Measurements from ENCODE around the gene FCN1. TPM values are rescaled to one million over a fixed set of nuclear protein-coding genes. Genes with fewer than 3 reads are reported as not detected.

FCN1 gene
- total RNA-seq, 1 donor from 2014 or later, result not detected

DNA sequence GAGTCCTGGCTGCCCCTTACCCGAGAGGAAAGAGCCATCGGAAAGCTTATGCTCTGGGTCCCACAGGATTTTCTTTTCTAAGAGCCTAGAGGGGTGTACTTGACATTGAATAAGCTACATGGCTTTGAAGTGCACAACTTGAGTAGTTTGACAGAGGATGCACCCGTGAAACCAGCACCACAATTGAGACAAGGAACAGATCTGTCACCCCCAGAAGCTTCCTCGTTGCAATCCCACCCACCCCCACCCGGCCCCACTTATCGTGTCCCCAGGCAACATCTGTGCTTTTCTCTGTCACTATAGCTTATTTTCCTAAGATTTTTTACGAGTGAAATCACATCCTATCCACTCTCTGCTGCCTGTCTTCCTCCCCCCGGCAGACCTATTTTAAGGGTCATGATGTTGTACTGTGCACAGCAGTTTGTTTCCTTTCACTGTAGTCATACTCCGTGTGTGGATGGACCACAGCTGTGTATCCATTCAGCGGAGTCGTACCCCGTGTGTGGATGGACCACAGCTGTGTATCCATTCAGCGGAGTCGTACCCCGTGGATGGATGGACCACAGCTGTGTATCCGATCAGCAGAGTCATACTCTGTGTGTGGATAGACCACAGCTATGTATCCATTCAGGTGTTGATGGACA lies 45.9 kb downstream of the FCN1 start:
- H3K4me1 Mint-ChIP-seq (ENCODE audit: unreplicated experiment), result no peaks in the 10 kb centered on the region
- no peaks in the 10 kb centered on the region for H3K36me3 Mint-ChIP-seq (ENCODE audit: low read depth, unreplicated experiment)

DNA sequence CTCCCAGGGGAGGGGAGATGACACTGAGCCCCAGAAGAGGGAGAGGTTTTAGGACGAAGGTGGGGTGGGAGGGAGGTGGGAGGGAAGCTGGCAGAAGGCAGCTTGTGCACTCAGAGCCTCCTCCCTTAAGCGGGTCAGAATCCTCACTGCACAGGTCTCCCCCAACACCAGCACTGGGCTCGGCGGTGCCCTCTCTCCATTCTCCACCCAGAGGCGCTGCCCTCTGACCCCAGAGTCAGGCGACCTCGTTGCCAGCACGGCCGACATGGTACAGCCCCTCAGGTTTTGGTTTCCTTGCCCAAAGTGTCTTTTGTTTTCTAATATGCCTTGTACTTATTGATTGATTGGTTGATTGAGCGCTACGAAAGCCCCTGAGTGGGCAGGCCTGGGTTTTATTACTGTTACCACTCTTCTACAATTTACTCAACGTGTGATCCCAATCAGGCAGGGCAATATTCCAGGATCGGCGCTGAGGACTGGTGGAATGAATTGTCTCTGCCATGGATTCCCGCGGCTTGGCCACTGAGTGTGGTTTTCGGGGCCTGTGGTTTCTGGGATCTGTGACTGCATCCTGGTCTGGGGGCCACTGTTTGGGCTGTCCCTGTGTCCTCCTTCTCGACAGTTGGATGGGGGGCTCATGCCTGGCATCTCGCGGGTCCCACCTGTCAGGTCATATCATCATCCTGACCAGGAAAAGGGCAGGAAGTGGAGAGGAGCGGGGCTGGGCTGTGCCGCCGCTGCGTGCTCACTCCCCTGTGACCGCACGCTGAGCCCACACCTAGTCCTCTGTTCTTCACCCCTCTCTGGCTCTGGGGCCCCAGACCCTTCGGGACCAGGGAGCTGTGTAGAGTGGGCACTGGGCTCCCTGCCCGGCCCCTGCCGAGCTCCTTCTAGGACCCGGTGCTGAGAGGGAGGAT lies 46.7 kb downstream of the FCN1 start:
- DNase-seq (ENCODE audit: low spot score), result no peak
- H3K36me3 Mint-ChIP-seq (ENCODE audit: low read depth, unreplicated experiment), result no peaks in the 10 kb centered on the region

More for the DNA sequence above, 45.9 kb downstream of the FCN1 start:
- H3K4me3 Mint-ChIP-seq (ENCODE audit: unreplicated experiment), result no peak overlapping the region
- no peak overlapping the region for H3K27ac Mint-ChIP-seq (ENCODE audit: unreplicated experiment)
- peaks cover 3% of the 10 kb centered on the region for H3K27me3 Mint-ChIP-seq (ENCODE audit: unreplicated experiment)
- DNase-seq (ENCODE audit: low spot score), result no peak
- no peaks in the 10 kb centered on the region for H3K9me3 Mint-ChIP-seq (ENCODE audit: unreplicated experiment)
- TF ChIP-seq, protein P1, sequence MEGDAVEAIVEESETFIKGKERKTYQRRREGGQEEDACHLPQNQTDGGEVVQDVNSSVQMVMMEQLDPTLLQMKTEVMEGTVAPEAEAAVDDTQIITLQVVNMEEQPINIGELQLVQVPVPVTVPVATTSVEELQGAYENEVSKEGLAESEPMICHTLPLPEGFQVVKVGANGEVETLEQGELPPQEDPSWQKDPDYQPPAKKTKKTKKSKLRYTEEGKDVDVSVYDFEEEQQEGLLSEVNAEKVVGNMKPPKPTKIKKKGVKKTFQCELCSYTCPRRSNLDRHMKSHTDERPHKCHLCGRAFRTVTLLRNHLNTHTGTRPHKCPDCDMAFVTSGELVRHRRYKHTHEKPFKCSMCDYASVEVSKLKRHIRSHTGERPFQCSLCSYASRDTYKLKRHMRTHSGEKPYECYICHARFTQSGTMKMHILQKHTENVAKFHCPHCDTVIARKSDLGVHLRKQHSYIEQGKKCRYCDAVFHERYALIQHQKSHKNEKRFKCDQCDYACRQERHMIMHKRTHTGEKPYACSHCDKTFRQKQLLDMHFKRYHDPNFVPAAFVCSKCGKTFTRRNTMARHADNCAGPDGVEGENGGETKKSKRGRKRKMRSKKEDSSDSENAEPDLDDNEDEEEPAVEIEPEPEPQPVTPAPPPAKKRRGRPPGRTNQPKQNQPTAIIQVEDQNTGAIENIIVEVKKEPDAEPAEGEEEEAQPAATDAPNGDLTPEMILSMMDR (IDR thresholded peaks at IDR 0.05; ENCODE audit: unreplicated experiment), result no peak

DNA sequence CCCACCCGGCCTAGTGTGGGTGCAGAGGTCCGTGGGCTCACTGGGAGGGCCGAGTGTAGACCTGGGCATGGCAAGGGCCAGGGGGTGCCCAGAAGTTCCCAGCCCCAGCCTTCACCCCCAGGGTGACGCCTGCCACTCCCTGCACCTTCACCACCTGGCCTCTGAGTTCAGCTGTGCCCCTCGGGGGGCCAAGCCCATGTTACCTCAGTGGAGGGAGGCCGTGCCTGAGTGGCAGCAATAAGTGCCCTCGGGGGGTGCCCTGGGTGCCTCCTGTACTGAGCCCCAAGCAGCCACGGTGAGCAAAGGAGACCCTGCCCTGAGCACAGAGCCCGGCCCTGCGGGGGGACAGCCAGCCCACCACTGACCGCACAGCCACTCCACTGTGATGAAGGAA lies 47.4 kb downstream of the FCN1 start:
- Mint-ChIP-seq H3K9me3 (ENCODE audit: unreplicated experiment) (no peaks in the 10 kb centered on the region), H3K4me3 (ENCODE audit: unreplicated experiment) (no peak overlapping the region), H3K27ac (ENCODE audit: unreplicated experiment) (no peak overlapping the region), H3K4me1 (ENCODE audit: unreplicated experiment) (no peaks in the 10 kb centered on the region), H3K27me3 (ENCODE audit: unreplicated experiment) (peaks cover 3% of the 10 kb centered on the region), H3K36me3 (ENCODE audit: low read depth, unreplicated experiment) (no peaks in the 10 kb centered on the region)
- TF ChIP-seq, protein P1 (IDR thresholded peaks at IDR 0.05; ENCODE audit: unreplicated experiment), result no peak
- no peak for DNase-seq (ENCODE audit: low spot score)

More for the DNA sequence above, 46.7 kb downstream of the FCN1 start:
- Mint-ChIP-seq H3K4me1 (ENCODE audit: unreplicated experiment) (no peaks in the 10 kb centered on the region), H3K4me3 (ENCODE audit: unreplicated experiment) (no peak overlapping the region), H3K27ac (ENCODE audit: unreplicated experiment) (no peak overlapping the region), H3K9me3 (ENCODE audit: unreplicated experiment) (no peaks in the 10 kb centered on the region), H3K27me3 (ENCODE audit: unreplicated experiment) (peaks cover 3% of the 10 kb centered on the region)
- TF ChIP-seq, protein P1 (IDR thresholded peaks at IDR 0.05; ENCODE audit: unreplicated experiment), result no peak

DNA sequence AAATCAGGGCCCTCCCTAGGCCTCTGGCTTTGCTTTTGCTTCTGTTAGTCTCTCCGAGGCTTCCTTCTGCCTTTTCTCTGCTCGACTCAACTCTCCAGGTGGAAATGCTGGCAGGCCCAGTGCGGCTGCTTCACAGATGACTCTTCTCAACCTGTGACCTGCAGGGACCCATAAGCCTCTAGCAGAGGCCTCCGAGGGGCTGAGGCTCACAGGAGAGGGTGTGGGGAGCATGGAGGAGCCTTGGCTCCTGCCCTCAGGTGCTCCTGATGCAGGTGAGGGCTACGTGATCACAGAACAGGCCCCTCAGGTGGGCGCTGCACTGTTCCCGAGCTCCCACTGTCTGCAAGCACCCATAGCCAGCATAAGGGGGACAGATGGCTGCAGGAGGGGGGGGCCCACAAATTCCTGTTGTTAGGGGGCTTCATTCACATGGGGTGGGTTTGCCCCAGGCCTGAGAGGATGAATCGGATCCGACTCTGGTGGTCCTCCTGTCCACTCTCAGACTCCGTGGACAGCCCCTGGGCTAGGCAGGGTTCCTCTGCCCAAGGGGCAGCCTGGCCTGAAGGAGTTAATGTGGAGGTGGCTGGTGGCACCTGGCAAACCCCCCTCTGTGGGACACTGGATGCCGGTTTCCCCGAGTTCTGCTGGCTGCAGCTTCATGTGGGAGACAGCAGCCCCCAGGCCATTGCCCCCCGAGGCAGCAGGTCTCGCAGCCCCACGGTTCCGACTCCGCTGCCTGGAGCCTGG lies 48.0 kb downstream of the FCN1 start:
- TF ChIP-seq, protein P1 (IDR thresholded peaks at IDR 0.05; ENCODE audit: unreplicated experiment), result no peak
- no peaks in the 10 kb centered on the region for H3K9me3 Mint-ChIP-seq (ENCODE audit: unreplicated experiment)
- H3K27ac Mint-ChIP-seq (ENCODE audit: unreplicated experiment), result no peak overlapping the region
- H3K4me3 Mint-ChIP-seq (ENCODE audit: unreplicated experiment), result no peak overlapping the region
- no peaks in the 10 kb centered on the region for H3K36me3 Mint-ChIP-seq (ENCODE audit: low read depth, unreplicated experiment)
- no peaks in the 10 kb centered on the region for H3K4me1 Mint-ChIP-seq (ENCODE audit: unreplicated experiment)
- peaks cover 3% of the 10 kb centered on the region for H3K27me3 Mint-ChIP-seq (ENCODE audit: unreplicated experiment)
- DNase-seq (ENCODE audit: low spot score), result no peak
